ENCODE measurements around the gene NCBP1. TPM values are rescaled to one million over a fixed set of nuclear protein-coding genes. Genes with fewer than 3 reads are reported as not detected.

Gene NCBP1
- total RNA-seq, 4 donors from 2014 or later = 16.1 to 234 (median 24.1) TPM

GRCh38 chr9:97658707-97659106 is 25.1 kb downstream of the NCBP1 start:
- 57 to 70% methylated on average over 1 of the region's 1 CpG for WGBS, 2 donors (ENCODE audit: low coverage in 1 of 2)
- H3K9me3 ChIP-seq = no peaks in the 10 kb centered on the region
- peaks cover 0 to 5% (median 0%) of the 10 kb centered on the region in 3 donors for H3K4me1 ChIP-seq
- H3K36me3 ChIP-seq = peaks cover 7 to 100% of the 10 kb centered on the region in 2 donors
- ATAC-seq = no peak
- H3K27me3 ChIP-seq = no peaks in the 10 kb centered on the region
- H3K4me3 ChIP-seq = no peak overlapping the region
- TF ChIP-seq POLR2AphosphoS5 (IDR thresholded peaks at IDR 0.05) = no peak
- TF ChIP-seq EP300 (IDR thresholded peaks at IDR 0.05) = no peak
- no peak for TF ChIP-seq CTCF (IDR thresholded peaks at IDR 0.05)
- TF ChIP-seq POLR2A (IDR thresholded peaks at IDR 0.05) = no peak
- H3K27ac ChIP-seq = no peak overlapping the region

- TF ChIP-seq POLR2A (IDR thresholded peaks at IDR 0.05) (no peak), EP300 (IDR thresholded peaks at IDR 0.05) (no peak), POLR2AphosphoS5 (IDR thresholded peaks at IDR 0.05) (no peak), CTCF (IDR thresholded peaks at IDR 0.05) (no peak)
- Histone ChIP-seq H3K27ac (peak overlapping the region in 1 of 4 donors; percentile 14), H3K9me3 (no peaks in the 10 kb centered on the region), H3K4me3 (no peak overlapping the region), H3K27me3 (no peaks in the 10 kb centered on the region), H3K36me3 (peaks cover 5 to 100% of the 10 kb centered on the region in 2 donors), H3K4me1 (peaks cover 0 to 5% (median 0%) of the 10 kb centered on the region in 3 donors)
- no peak for ATAC-seq
- WGBS, 2 donors (ENCODE audit: low coverage in 1 of 2) = 73 to 96% methylated on average over 3 of the region's 3 CpGs
Observed at GRCh38 chr9:97659771-97660170, 26.1 kb downstream of the NCBP1 start.

GRCh38 chr9:97660340-97660739 is 26.7 kb downstream of the NCBP1 start:
- peak; percentile 28 for ATAC-seq
- WGBS, 2 donors (ENCODE audit: low coverage in 1 of 2) = 57 to 81% methylated on average over 5 of the region's 5 CpGs

GRCh38 chr9:97660847-97661246 is 27.2 kb downstream of the NCBP1 start:
- no peak overlapping the region for H3K4me3 ChIP-seq
- no peaks in the 10 kb centered on the region for H3K27me3 ChIP-seq
- H3K27ac ChIP-seq = no peak overlapping the region
- ATAC-seq = no peak
- H3K36me3 ChIP-seq = peaks cover 11 to 100% of the 10 kb centered on the region in 2 donors
- WGBS, 2 donors (ENCODE audit: low coverage in 1 of 2) = 84% methylated on average over 2 of the region's 2 CpGs; no CpG with 5 or more reads in 1 of the 2 donors
- no peak for TF ChIP-seq EP300 (IDR thresholded peaks at IDR 0.05)
- no peak for TF ChIP-seq POLR2A (IDR thresholded peaks at IDR 0.05)
- no peak for TF ChIP-seq POLR2AphosphoS5 (IDR thresholded peaks at IDR 0.05)
- TF ChIP-seq CTCF (IDR thresholded peaks at IDR 0.05) = no peak
- H3K9me3 ChIP-seq = no peaks in the 10 kb centered on the region
- peaks cover 0 to 5% (median 0%) of the 10 kb centered on the region in 3 donors for H3K4me1 ChIP-seq

More at GRCh38 chr9:97660340-97660739, 26.7 kb downstream of the NCBP1 start:
- Histone ChIP-seq H3K9me3 (no peaks in the 10 kb centered on the region), H3K36me3 (peaks cover 10 to 100% of the 10 kb centered on the region in 2 donors), H3K4me3 (no peak overlapping the region), H3K27me3 (no peaks in the 10 kb centered on the region), H3K4me1 (peaks cover 0 to 5% (median 0%) of the 10 kb centered on the region in 3 donors), H3K27ac (no peak overlapping the region)
- TF ChIP-seq POLR2AphosphoS5 (IDR thresholded peaks at IDR 0.05) = no peak
- TF ChIP-seq CTCF (IDR thresholded peaks at IDR 0.05) = no peak
- no peak for TF ChIP-seq EP300 (IDR thresholded peaks at IDR 0.05)
- no peak for TF ChIP-seq POLR2A (IDR thresholded peaks at IDR 0.05)

- 96% methylated on average over 3 of the region's 3 CpGs; no CpG with 5 or more reads in 1 of the 2 donors for WGBS, 2 donors (ENCODE audit: low coverage in 1 of 2)
- H3K27me3 ChIP-seq = no peaks in the 10 kb centered on the region
- peaks cover 21 to 100% of the 10 kb centered on the region in 2 donors for H3K36me3 ChIP-seq
- TF ChIP-seq EP300 (IDR thresholded peaks at IDR 0.05) = no peak
- TF ChIP-seq POLR2AphosphoS5 (IDR thresholded peaks at IDR 0.05) = no peak
- no peak for TF ChIP-seq CTCF (IDR thresholded peaks at IDR 0.05)
- no peak for TF ChIP-seq POLR2A (IDR thresholded peaks at IDR 0.05)
- H3K9me3 ChIP-seq = no peaks in the 10 kb centered on the region
- no peak overlapping the region for H3K4me3 ChIP-seq
- no peaks in the 10 kb centered on the region for H3K4me1 ChIP-seq
- ATAC-seq = no peak
- no peak overlapping the region for H3K27ac ChIP-seq
Observed at GRCh38 chr9:97665742-97666141, 32.1 kb downstream of the NCBP1 start.
